Smooth muscle cell (in vitro differentiated cells): Measurements from ENCODE around the gene MED16. TPM values are rescaled to one million over a fixed set of nuclear protein-coding genes. Genes with fewer than 3 reads are reported as not detected.

Experiments used
- DNase-seq: peaks from one replicate; lab custom pipeline; 2025; ENCODE audit not compliant: unreplicated experiment; lab: John Stamatoyannopoulos, UW
- H2AFZ ChIP-seq: fragments of 200-600 bp; sonication (generic); 2 replicates; pipeline ENCODE4 v1.6.0; 2016; ENCODE audit warnings: antibody characterized with exemption, low read depth, mild to moderate bottlenecking
- H3F3A ChIP-seq: fragments of 200-600 bp; sonication (generic); 2 replicates; pipeline ENCODE4 v1.6.0; 2017; ENCODE audit warnings: antibody characterized with exemption, low read depth
- H3K27ac ChIP-seq: fragments of 200-600 bp; sonication (generic); 2 replicates; pipeline ENCODE4 v1.5.1; 2016; ENCODE audit warnings: low read depth, mild to moderate bottlenecking
- H3K27me3 ChIP-seq: fragments of 200-600 bp; sonication (generic); 2 replicates; pipeline ENCODE4 v1.6.1; 2016; ENCODE audit warnings: low read depth, mild to moderate bottlenecking
- H3K36me3 ChIP-seq: fragments of 200-600 bp; sonication (generic); 2 replicates; pipeline ENCODE4 v1.5.1; 2016; ENCODE audit warnings: low read depth
- H3K4me1 ChIP-seq: fragments of 200-600 bp; sonication (generic); 2 replicates; pipeline ENCODE4 v1.5.1; 2016; ENCODE audit warnings: low read depth
- H3K4me2 ChIP-seq: fragments of 200-600 bp; sonication (generic); 2 replicates; pipeline ENCODE4 v1.6.0; 2016; ENCODE audit warnings: mild to moderate bottlenecking
- H3K4me3 ChIP-seq: fragments of 200-600 bp; sonication (generic); 2 replicates; pipeline ENCODE4 v1.5.1; 2016; ENCODE audit warnings: mild to moderate bottlenecking
- H3K79me2 ChIP-seq: fragments of 200-600 bp; sonication (generic); 2 replicates; pipeline ENCODE4 v1.6.0; 2016; ENCODE audit warnings: low read depth, mild to moderate bottlenecking
- H3K9ac ChIP-seq: fragments of 200-600 bp; sonication (generic); 2 replicates; pipeline ENCODE4 v1.6.0; 2016; ENCODE audit warnings: low read depth
- H3K9me3 ChIP-seq: fragments of 200-600 bp; sonication (generic); replicated peaks from 2 replicates; pipeline ENCODE4 v1.5.1; 2016; ENCODE audit warnings: low read depth
- H4K20me1 ChIP-seq: fragments of 200-600 bp; sonication (generic); 2 replicates; pipeline ENCODE4 v1.6.0; 2016; ENCODE audit warnings: low read depth
- WGBS: methylation state at CpG from one replicate; pipeline ENCODE4 v1.1.7; 2016; ENCODE audit warnings: low lambda C conversion rate; 5-methylcytosine and 5-hydroxymethylcytosine counted together
- polyA plus RNA-seq: library from polyadenylated mRNA; unstranded; fragments of >200 nt; fragmentation: Nextera tagmentation; extraction: Ambion mirVana; gene quantifications from 2 replicates; pipeline ENCODE4 v1.2.1, GENCODE V29; 2016
- total RNA-seq: library from RNA; depleted of rRNA; stranded (reverse); fragments of >200 nt; gene quantifications from 2 replicates; pipeline ENCODE4 v1.2.3, GENCODE V29; 2014
- TF ChIP-seq, protein P1 (sequence below): fragments of 200-600 bp; sonication (generic); IDR thresholded peaks from 2 replicates; pipeline ENCODE4 v1.5.1; 2017; ENCODE audit warnings: borderline replicate concordance, mild to moderate bottlenecking, antibody characterized with exemption; ENCODE audit not compliant: insufficient read depth, poor library complexity, severe bottlenecking

MED16 gene
- total and polyA plus RNA-seq, 2 experiments from 2014 or later, result 25.2 to 87.1 TPM

DNA sequence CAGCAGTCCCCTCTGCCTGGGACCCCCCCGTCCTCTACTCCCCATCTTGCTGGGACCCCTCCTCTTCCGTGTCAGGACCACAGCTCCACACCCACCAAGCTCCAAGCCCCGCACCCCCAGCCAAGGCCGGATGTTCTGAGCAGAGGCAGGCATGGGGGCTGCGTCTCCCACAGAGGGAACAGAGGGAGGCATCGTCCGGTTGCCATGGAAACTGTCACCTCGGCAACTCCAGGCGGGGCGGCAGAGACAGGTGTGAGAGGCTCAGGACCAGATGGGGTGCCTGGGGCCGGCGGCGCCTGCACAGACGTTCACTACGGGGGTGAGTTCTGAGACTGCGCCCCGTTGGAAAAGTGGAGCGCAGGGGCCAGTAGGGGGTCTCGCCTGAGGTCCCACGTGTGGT lies 5.7 kb upstream of the MED16 start:
- peaks cover 4% of the 10 kb centered on the region for H3K4me1 ChIP-seq
- peaks cover 3% of the 10 kb centered on the region for H3F3A ChIP-seq
- DNase-seq, result no peak
- no peaks in the 10 kb centered on the region for H3K36me3 ChIP-seq
- H2AFZ ChIP-seq, result no peak overlapping the region
- 92% methylated on average over 19 of the region's 20 CpGs for WGBS
- H3K4me3 ChIP-seq, result no peak overlapping the region
- H3K9me3 ChIP-seq, result no peaks in the 10 kb centered on the region
- no peak overlapping the region for H3K27ac ChIP-seq
- H3K79me2 ChIP-seq, result peaks cover 12% of the 10 kb centered on the region
- H4K20me1 ChIP-seq, result peaks cover 49% of the 10 kb centered on the region
- no peak overlapping the region for H3K4me2 ChIP-seq
- TF ChIP-seq, protein P1, sequence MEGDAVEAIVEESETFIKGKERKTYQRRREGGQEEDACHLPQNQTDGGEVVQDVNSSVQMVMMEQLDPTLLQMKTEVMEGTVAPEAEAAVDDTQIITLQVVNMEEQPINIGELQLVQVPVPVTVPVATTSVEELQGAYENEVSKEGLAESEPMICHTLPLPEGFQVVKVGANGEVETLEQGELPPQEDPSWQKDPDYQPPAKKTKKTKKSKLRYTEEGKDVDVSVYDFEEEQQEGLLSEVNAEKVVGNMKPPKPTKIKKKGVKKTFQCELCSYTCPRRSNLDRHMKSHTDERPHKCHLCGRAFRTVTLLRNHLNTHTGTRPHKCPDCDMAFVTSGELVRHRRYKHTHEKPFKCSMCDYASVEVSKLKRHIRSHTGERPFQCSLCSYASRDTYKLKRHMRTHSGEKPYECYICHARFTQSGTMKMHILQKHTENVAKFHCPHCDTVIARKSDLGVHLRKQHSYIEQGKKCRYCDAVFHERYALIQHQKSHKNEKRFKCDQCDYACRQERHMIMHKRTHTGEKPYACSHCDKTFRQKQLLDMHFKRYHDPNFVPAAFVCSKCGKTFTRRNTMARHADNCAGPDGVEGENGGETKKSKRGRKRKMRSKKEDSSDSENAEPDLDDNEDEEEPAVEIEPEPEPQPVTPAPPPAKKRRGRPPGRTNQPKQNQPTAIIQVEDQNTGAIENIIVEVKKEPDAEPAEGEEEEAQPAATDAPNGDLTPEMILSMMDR, result no peak
- H3K27me3 ChIP-seq, result no peaks in the 10 kb centered on the region
- H3K9ac ChIP-seq, result no peak overlapping the region

DNA sequence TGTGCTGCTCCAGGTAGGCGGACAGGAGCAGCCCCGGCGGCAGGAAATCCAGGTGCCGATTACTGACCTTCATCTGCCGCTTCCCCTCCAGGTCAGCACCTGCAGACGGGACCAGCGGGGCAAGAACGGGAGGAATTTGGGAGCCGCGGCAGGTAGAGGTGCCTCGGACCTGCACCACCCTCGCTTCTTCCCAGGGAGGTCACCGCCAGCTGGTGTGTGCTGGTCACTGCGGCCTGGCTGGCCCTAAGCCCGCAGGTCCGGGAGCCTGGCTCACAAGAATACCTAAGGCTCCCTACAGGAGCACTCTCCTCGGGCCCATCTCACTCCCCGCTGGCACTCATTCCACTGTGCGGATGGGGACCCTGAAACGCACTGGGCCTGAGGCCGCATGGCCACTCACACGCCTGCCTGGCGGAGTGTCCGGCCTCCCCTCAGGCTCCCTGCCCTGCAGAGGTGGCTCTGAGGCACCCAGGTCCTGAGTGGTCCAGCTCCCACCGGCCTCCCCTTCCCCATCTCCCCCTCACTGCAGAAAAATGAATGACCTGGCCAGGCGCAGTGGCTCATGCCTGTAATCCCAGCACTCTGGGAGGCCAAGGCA lies 4.6 kb upstream of the MED16 start:
- WGBS, result 93% methylated on average over 26 of the region's 26 CpGs

DNA sequence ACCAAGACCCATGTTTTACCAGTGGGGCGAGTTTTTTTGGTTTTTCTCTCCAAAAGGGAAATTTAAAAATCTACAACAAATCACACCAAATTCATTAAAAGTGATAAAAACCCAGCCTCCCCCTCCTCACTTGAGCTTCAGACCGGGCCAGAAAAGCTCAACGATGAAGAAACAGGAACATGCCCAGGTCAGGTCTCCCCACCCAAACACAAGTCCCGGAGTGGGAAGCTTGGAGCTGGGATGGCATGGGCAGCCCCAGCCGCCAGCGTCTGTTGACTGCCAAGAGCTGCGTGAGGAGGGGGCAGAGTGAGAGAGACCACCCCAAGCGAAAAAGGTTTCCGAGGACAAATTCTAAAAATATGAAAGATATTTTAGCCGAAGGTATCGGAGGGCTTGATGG lies 4.0 kb upstream of the MED16 start:
- WGBS, result 96% methylated on average over 11 of the region's 11 CpGs
- Histone ChIP-seq H3K9me3 (no peaks in the 10 kb centered on the region), H3K4me2 (no peak overlapping the region)

More for the DNA sequence above, 4.6 kb upstream of the MED16 start:
- TF ChIP-seq, protein P1, result no peak
- no peak overlapping the region for H3K4me2 ChIP-seq
- peaks cover 3% of the 10 kb centered on the region for H3K79me2 ChIP-seq
- no peak overlapping the region for H3K4me3 ChIP-seq
- H3K9ac ChIP-seq, result no peak overlapping the region
- no peak for DNase-seq
- no peak overlapping the region for H2AFZ ChIP-seq
- no peak overlapping the region for H3K27ac ChIP-seq
- H4K20me1 ChIP-seq, result peaks cover 38% of the 10 kb centered on the region
- no peaks in the 10 kb centered on the region for H3K9me3 ChIP-seq
- H3K36me3 ChIP-seq, result no peaks in the 10 kb centered on the region
- no peaks in the 10 kb centered on the region for H3K27me3 ChIP-seq
- H3K4me1 ChIP-seq, result no peaks in the 10 kb centered on the region
- peaks cover 5% of the 10 kb centered on the region for H3F3A ChIP-seq

More for the DNA sequence above, 4.0 kb upstream of the MED16 start:
- Histone ChIP-seq H3K9ac (no peak overlapping the region), H3K27me3 (no peaks in the 10 kb centered on the region), H3F3A (peaks cover 5% of the 10 kb centered on the region), H3K4me1 (no peaks in the 10 kb centered on the region), H3K27ac (no peak overlapping the region), H3K36me3 (no peaks in the 10 kb centered on the region), H3K79me2 (peaks cover 6% of the 10 kb centered on the region), H4K20me1 (peaks cover 32% of the 10 kb centered on the region), H2AFZ (no peak overlapping the region), H3K4me3 (no peak overlapping the region)
- TF ChIP-seq, protein P1, result no peak
- no peak for DNase-seq
